ENCODE data around the gene TCAIM. TPM values are rescaled to one million over a fixed set of nuclear protein-coding genes. Genes with fewer than 3 reads are reported as not detected.
"Not testable (repeated sequence)": the region's sequence is repeated elsewhere in the genome, so short reads cannot be mapped to it uniquely, and the experiment has no call there.

TCAIM gene
- total RNA-seq, 1 donor from 2014 or later = 25.8 TPM

GRCh38 chr3:44412365-44412764, 73.8 kb downstream of the TCAIM start:
- no peak for DNase-seq (ENCODE audit: extremely low read depth, low read depth, low spot score)

- DNase-seq (ENCODE audit: extremely low read depth, low read depth, low spot score) = no peak
Measured at GRCh38 chr3:44414517-44415090, 76.0 kb downstream of the TCAIM start.

DNA sequence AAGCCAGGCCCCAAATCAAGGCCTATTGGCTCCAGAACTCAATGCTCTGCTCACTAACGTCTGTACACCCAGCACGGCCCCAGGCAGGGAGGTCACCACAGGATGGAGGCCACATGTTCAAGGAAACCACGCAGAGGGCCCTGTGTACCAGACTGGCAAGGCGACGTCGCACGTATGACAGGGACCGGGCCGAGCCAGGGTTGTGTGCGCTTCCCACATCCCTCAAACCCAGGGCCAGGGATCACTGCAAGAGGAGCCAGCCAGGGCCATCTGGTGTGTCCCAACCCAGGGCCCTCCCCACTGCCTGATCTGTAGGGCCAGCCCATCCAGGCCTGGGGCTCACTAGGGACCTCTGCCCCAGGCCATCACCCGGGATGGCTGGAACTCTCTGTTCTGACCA, 76.9 kb downstream of the TCAIM start:
- no peak for DNase-seq (ENCODE audit: extremely low read depth, low read depth, low spot score)

DNA sequence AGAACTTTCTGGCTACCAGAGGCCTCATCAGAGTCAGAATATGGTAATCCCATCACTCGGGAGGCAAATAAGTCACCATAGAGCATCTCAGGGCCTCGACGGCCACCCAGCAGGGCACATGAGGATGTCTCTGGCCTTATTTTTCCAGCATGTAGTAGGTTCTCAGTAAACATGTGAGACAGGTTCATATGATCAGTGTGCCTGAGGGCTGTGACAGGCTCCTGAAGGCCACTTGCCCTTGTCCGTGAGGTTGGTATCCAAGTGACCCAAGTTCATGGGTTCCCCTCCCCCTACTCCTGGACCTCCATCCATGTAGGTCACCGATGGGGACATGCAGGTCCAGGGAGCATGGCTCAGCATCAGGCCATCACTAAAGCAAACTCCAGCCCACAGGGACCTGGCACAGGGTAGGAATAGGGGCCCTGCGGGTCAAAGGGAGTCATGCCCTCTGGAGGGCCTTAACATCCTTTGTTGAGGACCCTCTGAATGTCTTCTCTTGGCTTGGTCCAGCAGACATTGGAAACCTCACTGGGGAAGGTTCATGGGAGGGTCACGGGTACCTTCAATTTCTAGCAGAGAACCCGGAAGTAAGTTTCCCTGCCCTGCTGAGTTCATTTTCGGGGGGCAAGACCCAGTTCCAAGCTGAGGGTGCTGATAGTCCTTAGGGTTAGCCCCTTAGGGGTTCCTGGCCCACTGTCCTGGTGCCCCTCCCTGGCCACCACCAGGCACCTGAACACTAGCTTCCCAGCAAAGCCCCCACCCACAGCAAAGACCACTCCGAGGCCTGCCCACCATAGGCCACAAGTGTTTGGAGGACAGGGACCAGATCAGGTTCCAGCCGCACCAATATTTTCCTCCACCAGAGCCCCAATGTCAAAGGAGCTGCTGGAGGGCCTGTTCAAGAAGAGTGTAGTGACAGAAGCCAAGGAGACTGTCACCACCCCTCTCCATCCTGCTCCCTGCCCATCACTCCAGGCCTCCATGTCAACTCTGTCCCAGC, 77.8 kb downstream of the TCAIM start:
- DNase-seq (ENCODE audit: extremely low read depth, low read depth, low spot score) = no peak

- DNase-seq (ENCODE audit: extremely low read depth, low read depth, low spot score) = not testable (repeated sequence)
Measured at GRCh38 chr3:44418118-44418517, 79.6 kb downstream of the TCAIM start.

DNA sequence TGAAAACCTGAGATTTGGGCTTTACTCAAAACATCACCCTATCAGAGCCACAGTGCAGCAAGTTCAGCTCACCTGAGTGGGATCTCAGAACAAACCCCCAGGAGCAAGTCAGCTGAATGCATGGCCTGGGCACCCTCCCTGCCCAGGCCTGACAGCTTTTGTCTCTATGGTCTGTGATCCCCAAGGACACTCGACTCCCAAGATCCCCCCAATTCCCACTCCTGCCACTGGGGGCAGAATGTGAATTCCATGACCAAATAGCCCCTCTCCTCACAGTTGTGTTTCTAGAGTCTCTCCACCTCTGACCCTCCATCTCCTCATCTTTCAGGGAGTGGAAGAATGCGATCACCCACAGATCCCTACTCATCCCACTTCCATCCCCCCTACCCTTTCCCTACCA, 80.0 kb downstream of the TCAIM start:
- no peak for DNase-seq (ENCODE audit: extremely low read depth, low read depth, low spot score)

GRCh38 chr3:44419116-44419922, 80.8 kb downstream of the TCAIM start:
- DNase-seq (ENCODE audit: extremely low read depth, low read depth, low spot score) = no peak

DNA sequence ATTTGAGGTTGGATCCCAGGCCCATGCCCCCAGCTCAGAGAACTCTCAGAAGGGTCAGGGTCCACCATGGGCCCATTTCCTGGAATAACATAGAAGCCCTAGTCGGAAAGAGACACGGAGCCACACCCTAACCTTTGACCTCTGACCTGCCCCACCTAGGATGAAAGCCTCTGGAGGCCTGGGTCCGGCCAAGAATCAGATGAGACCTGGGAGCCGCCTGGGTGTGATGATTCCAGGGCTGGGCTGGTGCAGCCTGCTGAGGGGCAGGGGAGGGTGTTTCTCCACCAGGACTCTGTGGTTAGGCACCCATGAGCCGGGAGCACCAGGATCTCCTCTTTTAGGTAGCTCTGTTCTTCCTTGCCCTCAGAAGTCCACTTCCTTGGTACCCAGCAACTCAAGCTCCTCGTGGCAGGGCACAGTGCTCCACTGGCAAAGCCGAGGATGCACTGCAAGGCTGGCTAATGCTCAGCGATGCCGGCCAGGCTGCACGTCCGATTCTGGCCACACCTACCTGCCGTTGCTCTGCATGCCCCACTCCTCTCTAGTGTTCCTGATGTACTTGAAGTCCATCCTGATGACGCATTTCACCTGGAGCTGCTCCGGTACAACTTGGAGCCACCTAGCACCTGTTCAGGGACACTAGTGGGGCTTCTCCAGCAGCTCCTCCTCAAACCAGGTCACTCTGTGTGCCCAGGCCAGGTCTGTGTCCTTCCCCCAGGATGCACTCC, 81.5 kb downstream of the TCAIM start:
- DNase-seq (ENCODE audit: extremely low read depth, low read depth, low spot score) = no peak

DNA sequence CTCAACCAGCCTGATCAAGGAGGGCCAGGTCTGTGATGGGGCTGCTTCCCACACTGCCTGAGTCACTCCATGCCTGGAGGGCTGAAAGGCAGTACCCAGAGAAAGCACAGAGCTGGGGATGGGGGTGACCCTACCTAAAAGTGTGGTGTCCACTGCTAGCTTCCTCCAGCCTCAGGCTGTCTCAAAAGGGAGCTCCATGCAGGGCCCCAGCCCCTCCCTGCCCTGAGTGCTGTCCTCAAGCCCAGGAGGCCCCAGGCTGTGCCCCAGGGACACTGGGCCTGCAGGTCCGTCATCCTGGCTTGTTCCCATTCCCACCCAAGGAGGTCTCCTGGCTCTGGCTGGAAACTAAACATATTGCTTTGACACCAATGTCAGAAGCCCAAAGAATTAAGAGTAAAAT, 82.1 kb downstream of the TCAIM start:
- no peak for DNase-seq (ENCODE audit: extremely low read depth, low read depth, low spot score)

DNA sequence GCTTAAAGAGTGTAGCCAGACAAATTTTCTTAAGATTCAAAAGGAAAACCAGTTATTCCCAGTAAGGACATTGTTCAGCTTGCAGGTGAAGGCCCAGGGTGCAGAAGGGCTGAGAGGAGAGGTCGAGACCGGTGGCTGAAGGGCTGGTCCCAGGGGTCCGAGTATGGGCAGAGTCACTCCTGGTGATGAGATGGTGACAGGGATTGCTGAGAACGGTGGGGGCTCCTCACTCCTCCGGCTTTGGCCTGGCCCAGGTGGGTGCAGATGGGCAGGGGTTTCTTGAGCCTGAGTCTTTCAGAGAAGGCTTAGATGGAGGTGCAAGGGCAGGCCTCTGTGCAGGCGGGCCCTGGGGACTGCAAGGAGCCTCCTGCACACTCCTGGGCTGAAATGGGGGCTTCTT, 82.7 kb downstream of the TCAIM start:
- no peak for DNase-seq (ENCODE audit: extremely low read depth, low read depth, low spot score)

DNA sequence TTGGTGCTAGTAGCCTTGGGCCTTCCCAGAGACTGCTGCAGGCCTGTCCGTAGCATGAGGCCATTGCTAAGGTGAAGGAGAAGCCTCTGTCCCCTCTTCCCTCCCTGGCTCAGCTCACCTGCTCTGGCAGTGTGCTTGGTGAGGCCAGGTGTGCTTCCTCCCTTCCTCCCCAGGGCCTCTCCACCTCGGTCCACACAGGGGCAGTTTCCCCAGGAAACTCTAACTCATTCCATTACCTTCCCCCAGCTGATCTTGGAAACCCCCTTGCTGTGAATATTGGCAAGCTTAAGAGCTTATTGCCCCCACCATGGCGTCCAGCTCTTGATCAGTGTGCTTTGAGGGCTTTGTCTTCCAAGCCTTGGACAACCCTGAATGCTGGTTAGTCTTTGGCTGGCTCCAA, 86.2 kb downstream of the TCAIM start:
- no peak for DNase-seq (ENCODE audit: extremely low read depth, low read depth, low spot score)

GRCh38 chr3:44427683-44428082, 89.1 kb downstream of the TCAIM start:
- no peak for DNase-seq (ENCODE audit: extremely low read depth, low read depth, low spot score)

DNA sequence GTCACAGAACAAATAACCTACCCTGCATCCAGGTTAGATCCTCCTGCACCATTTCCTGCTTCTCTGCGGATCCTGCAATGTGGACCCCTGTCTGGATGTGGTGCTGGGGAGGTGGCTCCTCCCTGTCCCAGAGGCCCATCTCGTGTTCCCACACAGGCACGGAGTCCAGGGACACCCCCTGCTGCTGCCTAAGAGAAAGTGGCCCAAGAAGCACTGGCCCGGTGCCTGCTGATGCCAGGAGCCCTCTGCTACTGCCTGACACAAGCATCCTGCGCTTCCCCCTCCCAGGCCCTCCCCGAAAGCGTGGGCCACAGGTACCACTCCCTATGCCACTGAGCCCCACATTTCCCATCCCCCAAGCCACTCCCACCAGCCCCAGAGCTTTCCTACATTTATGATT, 90.3 kb downstream of the TCAIM start:
- DNase-seq (ENCODE audit: extremely low read depth, low read depth, low spot score) = no peak

DNA sequence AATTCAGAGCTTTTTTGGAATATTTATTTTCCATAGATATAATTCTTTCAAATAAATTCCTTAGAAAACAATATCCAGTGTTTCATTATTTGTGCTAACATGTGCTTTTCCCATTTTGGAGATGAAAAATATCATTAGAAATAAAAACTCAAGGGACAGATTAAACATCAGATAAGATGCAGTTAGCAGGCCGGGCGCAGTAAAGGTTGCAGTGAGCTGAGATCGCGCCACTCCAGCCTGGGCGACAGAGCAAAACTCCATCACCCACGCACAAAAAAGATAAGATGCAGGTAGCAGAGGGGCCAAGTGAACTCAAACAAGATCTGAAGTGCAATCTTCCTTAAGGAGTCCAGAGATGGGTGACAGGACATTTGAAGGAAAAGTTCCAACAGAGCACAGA, 90.9 kb downstream of the TCAIM start:
- no peak for DNase-seq (ENCODE audit: extremely low read depth, low read depth, low spot score)

GRCh38 chr3:44430466-44430865, 91.9 kb downstream of the TCAIM start:
- no peak for DNase-seq (ENCODE audit: extremely low read depth, low read depth, low spot score)

- no peak for DNase-seq (ENCODE audit: extremely low read depth, low read depth, low spot score)
Measured at GRCh38 chr3:44434834-44435510, 96.4 kb downstream of the TCAIM start.

DNA sequence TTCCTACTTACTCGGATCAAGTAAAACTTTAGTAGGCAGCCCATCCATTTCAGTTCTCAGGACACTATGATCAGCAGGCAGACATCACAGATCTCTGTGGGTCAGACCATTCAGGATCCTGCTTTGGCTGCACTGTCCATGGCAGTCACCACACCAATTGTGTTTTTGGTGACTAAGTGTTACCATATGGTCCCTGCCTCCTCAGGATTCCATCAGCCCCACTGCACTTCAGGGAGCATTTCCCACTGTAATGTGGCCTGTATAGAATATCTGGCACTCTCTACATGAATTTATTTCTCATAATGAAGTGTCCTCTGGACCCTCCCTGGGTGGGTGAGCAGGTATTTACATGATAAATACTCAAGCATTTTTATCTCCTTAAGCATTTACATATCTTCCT, 97.6 kb downstream of the TCAIM start:
- no peak for DNase-seq (ENCODE audit: extremely low read depth, low read depth, low spot score)

DNA sequence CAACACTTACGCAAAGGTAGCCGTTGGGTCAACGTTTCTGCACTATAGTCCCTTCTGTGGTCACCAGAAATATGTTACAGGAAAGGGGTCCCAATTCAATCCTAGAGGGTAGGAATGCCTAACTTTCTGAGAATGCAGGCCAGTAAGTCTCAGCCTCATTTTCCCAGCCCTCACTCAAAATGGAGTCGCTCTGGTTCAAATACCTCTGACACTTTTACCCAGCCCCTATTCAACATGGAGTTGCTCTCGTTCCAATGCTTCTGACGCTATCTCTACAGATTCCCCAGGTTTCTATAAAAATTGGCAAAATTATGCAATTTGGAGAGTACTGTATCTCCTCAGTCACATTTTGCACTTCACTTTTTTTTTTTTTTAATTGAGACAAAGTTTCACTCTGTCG, 99.2 kb downstream of the TCAIM start:
- no peak for DNase-seq (ENCODE audit: extremely low read depth, low read depth, low spot score)

DNA sequence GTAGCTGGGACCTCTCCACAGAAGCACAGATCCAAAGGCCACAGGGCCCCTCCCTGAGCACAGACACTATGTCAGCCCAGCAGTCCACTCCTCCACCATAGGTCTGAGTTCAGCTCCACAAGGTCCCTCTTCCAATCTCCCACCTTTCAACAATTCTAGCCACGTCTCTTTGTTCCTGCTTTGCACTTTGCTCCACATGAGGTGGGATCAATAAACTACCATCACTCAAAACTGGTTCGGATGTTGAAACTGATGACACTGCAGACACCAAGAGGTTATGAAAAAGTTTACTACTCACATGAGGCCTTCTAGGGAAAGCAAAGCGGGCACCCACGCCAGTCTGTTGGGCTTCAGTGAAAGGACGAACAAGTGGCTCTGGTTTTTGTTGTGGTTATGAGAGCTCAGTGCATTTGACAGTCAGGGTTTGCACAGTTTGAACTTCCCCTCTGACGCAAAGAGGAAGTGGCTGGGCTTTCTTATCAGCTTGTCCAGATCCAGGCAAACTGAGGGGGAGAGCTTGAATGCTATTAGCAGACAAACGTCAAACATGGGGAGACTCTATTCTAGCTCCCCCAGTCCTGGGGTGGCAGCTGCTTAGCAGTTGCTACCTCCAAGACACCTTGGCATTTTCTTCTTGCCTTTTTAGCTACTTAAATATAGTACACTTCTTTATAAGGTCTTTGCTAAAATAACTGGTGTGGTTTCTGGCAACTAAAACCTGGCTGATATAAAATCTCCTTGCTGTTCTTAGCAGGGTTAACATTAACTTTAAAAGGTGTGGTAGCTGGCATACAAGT, 101.1 kb downstream of the TCAIM start:
- peak; percentile 93 for DNase-seq (ENCODE audit: extremely low read depth, low read depth, low spot score)

All from glomerular endothelial cell (primary cell).